ENCODE data around the gene MCM7. TPM values are rescaled to one million over a fixed set of nuclear protein-coding genes. Genes with fewer than 3 reads are reported as not detected.

MCM7 gene
- total and polyA plus RNA-seq, 2 of the 4 experiments (the other 2 are of a cell fraction): 104 to 137 TPM

- no peak for TF ChIP-seq ELK1 (IDR thresholded peaks at IDR 0.05; ENCODE audit: borderline replicate concordance, low read depth, low read length)
Measured at GRCh38 chr7:100100420-100101015, 679 bp downstream of the MCM7 start (continued).

- Histone ChIP-seq H3K79me1 (ENCODE audit: low read depth in 1 of 2, low read length in 2 of 2) (peaks cover 33 to 70% of the 10 kb centered on the region in 2 experiments), H2BK5ac (ENCODE audit: low read depth, low read length, poor library complexity, severe bottlenecking) (no peak overlapping the region), H2BK120ac (ENCODE audit: low read depth, low read length) (no peak overlapping the region), H3K14ac (replicated peaks; ENCODE audit: low read depth, low read length) (peak overlapping the region; percentile 74), H3K27ac (ENCODE audit: insufficient read depth, low read length) (peak overlapping the region; percentile 24; the same call in 1 of the 2 replicates), H2AFZ (replicated peaks; ENCODE audit: low read length, poor library complexity) (no peak overlapping the region), H3K56ac (ENCODE audit: extremely low read depth, insufficient read depth, low read length) (no peak overlapping the region; the same call in 1 of the 2 replicates), H3K27me3 (ENCODE audit: control insufficient read depth, insufficient read depth, low read length) (no peaks in the 10 kb centered on the region), H3K4me3 (ENCODE audit: insufficient read depth, low read depth, low read length) (peak overlapping the region; percentile 54), H3K23ac (ENCODE audit: low read depth, low read length) (peak overlapping the region; percentile 65; the same call in 1 of the 2 replicates), H4K5ac (ENCODE audit: low read depth, low read length) (no peak overlapping the region), H3K4ac (ENCODE audit: low read depth, low read length) (peak overlapping the region; percentile 72), H3K36me3 (ENCODE audit: control insufficient read depth, insufficient read depth, low read length) (peaks cover 46% of the 10 kb centered on the region), H2AK5ac (ENCODE audit: low read depth, low read length) (peak overlapping the region; percentile 6), H3K9me1 (ENCODE audit: insufficient read depth, low read length) (peaks cover 5% of the 10 kb centered on the region; the same call in 1 of the 2 replicates), H4K91ac (ENCODE audit: insufficient read depth, low read depth, low read length) (0 out of 2 replicates have a peak overlapping the region, but pooled peaks have one; percentile 36), H2BK20ac (ENCODE audit: low read depth, low read length) (no peak overlapping the region), H3K18ac (ENCODE audit: low read depth, low read length) (no peak overlapping the region), H3K9me3 (ENCODE audit: control insufficient read depth, insufficient read depth, low read length) (no peaks in the 10 kb centered on the region), H2BK15ac (ENCODE audit: low read depth, low read length) (no peak overlapping the region), H4K8ac (ENCODE audit: low read depth in 2 of 2, low read length in 2 of 2) (peak overlapping the region in 1 of 2 experiments; percentile 19; a peak in 1 of 4 replicates), H4K20me1 (ENCODE audit: insufficient read depth, low read length) (peaks cover 7% of the 10 kb centered on the region; the same call in 1 of the 2 replicates), H3K4me2 (ENCODE audit: low read depth, low read length) (peak overlapping the region; percentile 85), H2AK9ac (replicated peaks; ENCODE audit: low read depth, low read length, poor library complexity) (peak overlapping the region; percentile 77), H3K4me1 (ENCODE audit: control insufficient read depth, insufficient read depth, low read length) (peaks cover 15% of the 10 kb centered on the region), H3K9ac (ENCODE audit: low read depth, low read length) (peak overlapping the region; percentile 75)
- POLR2A ChIA-PET (ENCODE audit: unreplicated experiment): no interaction called here
- BruUV-seq (replicated peaks): no TSS peak
- in situ Hi-C loops (cut with MboI; ENCODE audit: low sequenced_read_pairs): no loop called here
- intact Hi-C loops (cut with micrococcal nuclease): no loop called here
- CTCF ChIA-PET: no interaction called here
- WGBS, 2 experiments (ENCODE audit: extremely low coverage in 2 of 2, insufficient read length in 1 of 2): 77% methylated on average over 12 of the region's 12 CpGs; no CpG with 5 or more reads in 1 of the 2 experiments
- dilution Hi-C loops (cut with HindIII; ENCODE audit: low sequenced_read_pairs, unreplicated experiment): no loop called here
- no peak for ATAC-seq (ENCODE audit: low read depth)
- no peak for DNase-seq
- TF ChIP-seq SMC3 (IDR thresholded peaks at IDR 0.05; ENCODE audit: low read depth, low read length): no peak
- no peak for TF ChIP-seq RFX5 (IDR thresholded peaks at IDR 0.05; ENCODE audit: low read depth, low read length)
- no peak for TF ChIP-seq MAZ (IDR thresholded peaks at IDR 0.05; ENCODE audit: borderline replicate concordance, low read depth, low read length)
- no peak for TF ChIP-seq MXI1 (IDR thresholded peaks at IDR 0.05; ENCODE audit: borderline replicate concordance, low read depth, low read length)
- no peak for TF ChIP-seq RCOR1 (IDR thresholded peaks at IDR 0.05; ENCODE audit: insufficient replicate concordance, low read length)
- no peak for TF ChIP-seq CTCF (conservative IDR thresholded peaks at IDR 0.05; ENCODE audit: low read depth, low read length)
- no peak for TF ChIP-seq BHLHE40 (IDR thresholded peaks at IDR 0.05; ENCODE audit: low read depth, low read length)
- no peak for TF ChIP-seq FOS (IDR thresholded peaks at IDR 0.05; ENCODE audit: low read depth, low read length)
- TF ChIP-seq USF2 (IDR thresholded peaks at IDR 0.05; ENCODE audit: low read depth, low read length): no peak
Measured at GRCh38 chr7:100099452-100099851, 1.7 kb downstream of the MCM7 start.
